GM12801 (cell line): ENCODE results near the gene SELENON.

Source experiments
- CTCF ChIP-seq: IDR thresholded peaks from one replicate; pipeline ENCODE4 v1.5.1; 2011; ENCODE audit warnings: control low read depth; ENCODE audit not compliant: insufficient read length; ENCODE audit errors: extremely low read depth

Gene SELENON

GRCh38 chr1:25757846-25758185 lies 42.2 kb upstream of the SELENON start:
- TF ChIP-seq CTCF = no peak

GRCh38 chr1:25758466-25759070 lies 41.4 kb upstream of the SELENON start:
- no peak for TF ChIP-seq CTCF

GRCh38 chr1:25760122-25760719 lies 39.8 kb upstream of the SELENON start:
- no peak for TF ChIP-seq CTCF

GRCh38 chr1:25760871-25761270 lies 39.1 kb upstream of the SELENON start:
- TF ChIP-seq CTCF = no peak

- TF ChIP-seq CTCF = no peak
Measured at GRCh38 chr1:25763493-25763892, 36.5 kb upstream of the SELENON start.

- TF ChIP-seq CTCF = no peak
Measured at GRCh38 chr1:25765136-25765922, 34.7 kb upstream of the SELENON start.

- TF ChIP-seq CTCF = no peak
Measured at GRCh38 chr1:25765923-25766589, 33.9 kb upstream of the SELENON start.
